ENCODE data around the gene SURF1. TPM values are rescaled to one million over a fixed set of nuclear protein-coding genes. Genes with fewer than 3 reads are reported as not detected.
"Not testable (repeated sequence)": the region's sequence is repeated elsewhere in the genome, so short reads cannot be mapped to it uniquely, and the experiment has no call there.

Gene SURF1
- total and polyA plus RNA-seq, 5 donors from 2014 or later, result 41.8 to 120 (median 115) TPM

- Mint-ChIP-seq H3K36me3 (peaks cover 20% of the 10 kb centered on the region), H3K4me1 (peaks cover 0 to 62% (median 26%) of the 10 kb centered on the region in 4 donors), H3K27me3 (no peaks in the 10 kb centered on the region), H3K27ac (peak overlapping the region; percentile 68 to 94 (median 93)), H3K4me3 (peak overlapping the region in 3 of 4 donors; percentile 33 to 78 (median 71)), H3K9me3 (no peaks in the 10 kb centered on the region)
- H3K4me1 ChIP-seq (ENCODE audit: control insufficient read depth, insufficient read depth, low read length, poor library complexity, severe bottlenecking), result peaks cover 32% of the 10 kb centered on the region
- H3K27ac ChIP-seq (ENCODE audit: insufficient read depth, low read length, poor library complexity, severe bottlenecking), result no peak overlapping the region
- no peak overlapping the region for H3K4me3 ChIP-seq (ENCODE audit: low read depth, low read length)
- H3K9me3 ChIP-seq (ENCODE audit: control insufficient read depth in 2 of 2, low read length in 2 of 2), result no peaks in the 10 kb centered on the region
- DNase-seq, result no peak
- no peak for ATAC-seq (ENCODE audit: low read depth in 2 of 2)
- peaks cover 25% of the 10 kb centered on the region for H3K36me3 ChIP-seq (ENCODE audit: control insufficient read depth, insufficient read depth, low read length)
- H3K27me3 ChIP-seq (ENCODE audit: control insufficient read depth, insufficient read depth, low read length), result no peaks in the 10 kb centered on the region
These were observed 16.6 kb downstream of the SURF1 start for GRCh38 chr9:133339641-133340040.

GRCh38 chr9:133335924-133336811 lies 20.1 kb downstream of the SURF1 start, which contains the start of gene SURF6:
SURF6 (minus strand) TSS chr9:133336188; CDS start chr9:133336132, 56 bp downstream.
- peak; percentile 91 for ATAC-seq (ENCODE audit: low read depth in 2 of 2)
- H3K27ac Mint-ChIP-seq, result peak within 1 kb of the TSS; percentile 93 to 97 (median 93)
- H3K4me3 ChIP-seq (ENCODE audit: low read depth, low read length), result peak within 1 kb of the TSS; percentile 81
- H3K4me1 ChIP-seq (ENCODE audit: control insufficient read depth, insufficient read depth, low read length, poor library complexity, severe bottlenecking), result peaks cover 43% of the 10 kb centered on the region
- H3K27me3 ChIP-seq (ENCODE audit: control insufficient read depth, insufficient read depth, low read length), result no peaks in the 10 kb centered on the region
- H3K27me3 Mint-ChIP-seq, result no peaks in the 10 kb centered on the region
- H3K4me3 Mint-ChIP-seq, result peak within 1 kb of the TSS; percentile 96 to 98 (median 97)
- no peaks in the 10 kb centered on the region for H3K9me3 ChIP-seq (ENCODE audit: control insufficient read depth in 2 of 2, low read length in 2 of 2)
- no peaks in the 10 kb centered on the region for H3K9me3 Mint-ChIP-seq
- peaks cover 37% of the 10 kb centered on the region for H3K36me3 ChIP-seq (ENCODE audit: control insufficient read depth, insufficient read depth, low read length)
- H3K27ac ChIP-seq (ENCODE audit: insufficient read depth, low read length, poor library complexity, severe bottlenecking), result peak within 1 kb of the TSS; percentile 79
- peaks cover 27% of the 10 kb centered on the region for H3K36me3 Mint-ChIP-seq
- H3K4me1 Mint-ChIP-seq, result peaks cover 0 to 67% (median 26%) of the 10 kb centered on the region in 4 donors
- DNase-seq, result peak; percentile 90 to 97 (median 94)

- peaks cover 42% of the 10 kb centered on the region for H3K36me3 ChIP-seq (ENCODE audit: control insufficient read depth, insufficient read depth, low read length)
These were observed 21.4 kb downstream of the SURF1 start for GRCh38 chr9:133334888-133335287.

GRCh38 chr9:133334161-133334560 lies 22.1 kb downstream of the SURF1 start:
- Histone ChIP-seq H3K4me1 (ENCODE audit: control insufficient read depth, insufficient read depth, low read length, poor library complexity, severe bottlenecking) (peaks cover 31% of the 10 kb centered on the region), H3K27me3 (ENCODE audit: control insufficient read depth, insufficient read depth, low read length) (no peaks in the 10 kb centered on the region), H3K36me3 (ENCODE audit: control insufficient read depth, insufficient read depth, low read length) (peaks cover 42% of the 10 kb centered on the region), H3K27ac (ENCODE audit: insufficient read depth, low read length, poor library complexity, severe bottlenecking) (no peak overlapping the region), H3K4me3 (ENCODE audit: low read depth, low read length) (no peak overlapping the region), H3K9me3 (ENCODE audit: control insufficient read depth in 2 of 2, low read length in 2 of 2) (no peaks in the 10 kb centered on the region)
- ATAC-seq (ENCODE audit: low read depth in 2 of 2) (no peak), DNase-seq (no peak)
- Mint-ChIP-seq H3K9me3 (no peaks in the 10 kb centered on the region), H3K4me3 (peak overlapping the region in 3 of 4 donors; percentile 29 to 98 (median 50)), H3K27me3 (no peaks in the 10 kb centered on the region), H3K36me3 (peaks cover 21% of the 10 kb centered on the region), H3K27ac (no peak overlapping the region), H3K4me1 (peaks cover 0 to 52% (median 19%) of the 10 kb centered on the region in 4 donors)

More at GRCh38 chr9:133334888-133335287, 21.4 kb downstream of the SURF1 start:
- H3K9me3 Mint-ChIP-seq; H3K27me3 Mint-ChIP-seq; ATAC-seq (ENCODE audit: low read depth in 2 of 2); H3K9me3 ChIP-seq (ENCODE audit: control insufficient read depth in 2 of 2, low read length in 2 of 2); H3K27me3 ChIP-seq (ENCODE audit: control insufficient read depth, insufficient read depth, low read length); DNase-seq: not testable (repeated sequence)
- peaks cover 0 to 56% (median 19%) of the 10 kb centered on the region in 4 donors for H3K4me1 Mint-ChIP-seq
- H3K4me3 Mint-ChIP-seq, result peak overlapping the region; percentile 96 to 98 (median 97)
- peaks cover 25% of the 10 kb centered on the region for H3K36me3 Mint-ChIP-seq
- peak overlapping the region; percentile 79 to 93 (median 93) for H3K27ac Mint-ChIP-seq
- Histone ChIP-seq H3K27ac (ENCODE audit: insufficient read depth, low read length, poor library complexity, severe bottlenecking) (peak overlapping the region; percentile 79), H3K4me1 (ENCODE audit: control insufficient read depth, insufficient read depth, low read length, poor library complexity, severe bottlenecking) (peaks cover 33% of the 10 kb centered on the region), H3K4me3 (ENCODE audit: low read depth, low read length) (peak overlapping the region; percentile 81)

GRCh38 chr9:133333566-133333965 lies 22.7 kb downstream of the SURF1 start:
- Histone ChIP-seq H3K4me1 (ENCODE audit: control insufficient read depth, insufficient read depth, low read length, poor library complexity, severe bottlenecking) (peaks cover 31% of the 10 kb centered on the region), H3K9me3 (ENCODE audit: control insufficient read depth in 2 of 2, low read length in 2 of 2) (no peaks in the 10 kb centered on the region), H3K36me3 (ENCODE audit: control insufficient read depth, insufficient read depth, low read length) (peaks cover 42% of the 10 kb centered on the region), H3K27ac (ENCODE audit: insufficient read depth, low read length, poor library complexity, severe bottlenecking) (no peak overlapping the region), H3K27me3 (ENCODE audit: control insufficient read depth, insufficient read depth, low read length) (no peaks in the 10 kb centered on the region), H3K4me3 (ENCODE audit: low read depth, low read length) (no peak overlapping the region)
- Mint-ChIP-seq H3K4me1 (peaks cover 0 to 53% (median 21%) of the 10 kb centered on the region in 4 donors), H3K36me3 (peaks cover 17% of the 10 kb centered on the region), H3K4me3 (peak overlapping the region in 3 of 4 donors; percentile 44 to 50 (median 47)), H3K27me3 (no peaks in the 10 kb centered on the region), H3K9me3 (no peaks in the 10 kb centered on the region), H3K27ac (no peak overlapping the region)
- no peak for DNase-seq
- no peak for ATAC-seq (ENCODE audit: low read depth in 2 of 2)

GRCh38 chr9:133333011-133333410 lies 23.3 kb downstream of the SURF1 start:
- H3K27ac Mint-ChIP-seq, result no peak overlapping the region
- H3K4me1 Mint-ChIP-seq, result peaks cover 0 to 52% (median 21%) of the 10 kb centered on the region in 4 donors
- Histone ChIP-seq H3K4me3 (ENCODE audit: low read depth, low read length) (no peak overlapping the region), H3K9me3 (ENCODE audit: control insufficient read depth in 2 of 2, low read length in 2 of 2) (no peaks in the 10 kb centered on the region), H3K4me1 (ENCODE audit: control insufficient read depth, insufficient read depth, low read length, poor library complexity, severe bottlenecking) (peaks cover 31% of the 10 kb centered on the region), H3K27me3 (ENCODE audit: control insufficient read depth, insufficient read depth, low read length) (no peaks in the 10 kb centered on the region), H3K27ac (ENCODE audit: insufficient read depth, low read length, poor library complexity, severe bottlenecking) (no peak overlapping the region), H3K36me3 (ENCODE audit: control insufficient read depth, insufficient read depth, low read length) (peaks cover 42% of the 10 kb centered on the region)
- ATAC-seq (ENCODE audit: low read depth in 2 of 2) (no peak), DNase-seq (no peak)
- H3K36me3 Mint-ChIP-seq, result peaks cover 17% of the 10 kb centered on the region
- H3K9me3 Mint-ChIP-seq, result no peaks in the 10 kb centered on the region
- H3K27me3 Mint-ChIP-seq, result no peaks in the 10 kb centered on the region
- peak overlapping the region in 3 of 4 donors; percentile 41 to 47 (median 44) for H3K4me3 Mint-ChIP-seq

- no peak overlapping the region for H3K4me3 ChIP-seq (ENCODE audit: low read depth, low read length)
- ATAC-seq (ENCODE audit: low read depth in 2 of 2) (no peak), DNase-seq (no peak)
- no peaks in the 10 kb centered on the region for H3K27me3 ChIP-seq (ENCODE audit: control insufficient read depth, insufficient read depth, low read length)
- peaks cover 0 to 52% (median 20%) of the 10 kb centered on the region in 4 donors for H3K4me1 Mint-ChIP-seq
- peaks cover 42% of the 10 kb centered on the region for H3K36me3 ChIP-seq (ENCODE audit: control insufficient read depth, insufficient read depth, low read length)
- H3K27ac ChIP-seq (ENCODE audit: insufficient read depth, low read length, poor library complexity, severe bottlenecking), result no peak overlapping the region
- H3K27ac Mint-ChIP-seq, result no peak overlapping the region
- peaks cover 17% of the 10 kb centered on the region for H3K36me3 Mint-ChIP-seq
- H3K9me3 ChIP-seq (ENCODE audit: control insufficient read depth in 2 of 2, low read length in 2 of 2), result no peaks in the 10 kb centered on the region
- H3K4me3 Mint-ChIP-seq, result peak overlapping the region in 2 of 4 donors; percentile 41 to 65
- peaks cover 31% of the 10 kb centered on the region for H3K4me1 ChIP-seq (ENCODE audit: control insufficient read depth, insufficient read depth, low read length, poor library complexity, severe bottlenecking)
- no peaks in the 10 kb centered on the region for H3K27me3 Mint-ChIP-seq
- H3K9me3 Mint-ChIP-seq, result no peaks in the 10 kb centered on the region
These were observed 23.9 kb downstream of the SURF1 start for GRCh38 chr9:133332381-133332730.

Measured in CD4-positive, CD25-positive, alpha-beta regulatory T cell (primary cell).